ENCODE measurements around the gene MAPKAP1.

- no peak for TF ChIP-seq CTCF (IDR thresholded peaks at IDR 0.05; ENCODE audit: borderline replicate concordance, extremely low read depth, low read length, poor library complexity, severe bottlenecking)
- no peak for TF ChIP-seq EZH2 (IDR thresholded peaks at IDR 0.05; ENCODE audit: borderline replicate concordance, low read depth, low read length, severe bottlenecking)
Observed at GRCh38 chr9:125655066-125655633, 51.9 kb downstream of the MAPKAP1 start.

Measured in DND-41 (cell line).